Right lobe of liver (tissue), 6 donors: ENCODE results near the gene BTBD18. TPM values are rescaled to one million over a fixed set of nuclear protein-coding genes. Genes with fewer than 3 reads are reported as not detected.

Experiments used
- ATAC-seq, 4 donors: fragments of 200-7000 bp; cut with Tn5 transposase; one replicate each; pipeline ENCODE4 v1.9.1; 2020; ENCODE audit warnings: mild to moderate bottlenecking in 4 of 4, moderate library complexity in 4 of 4
- DNase-seq, 3 donors: peaks; one replicate each; pipeline ENCODE4 v3.0.0-alpha.2; 2020
- H3K27ac ChIP-seq, 3 donors: fragments of 200-600 bp; one replicate each; pipeline ENCODE4 v1.8.0; 2022
- H3K27me3 ChIP-seq, 2 donors: fragments of 200-600 bp; one replicate each; pipeline ENCODE4 v1.8.0; 2022
- H3K36me3 ChIP-seq, 4 donors: fragments of 200-600 bp; sonication (generic) in 1 of 4; one replicate each; pipeline versions ENCODE4 v1.5.1 to v1.8.0; 2017 to 2022; ENCODE audit warnings: control low read depth in 1 of 4
- H3K4me1 ChIP-seq, 4 donors: fragments of 200-600 bp; sonication (generic) in 1 of 4; one replicate each; pipeline versions ENCODE4 v1.5.1 to v1.8.0; 2017 to 2022; ENCODE audit warnings: control low read depth in 1 of 4
- H3K4me3 ChIP-seq, 3 donors: fragments of 200-600 bp; one replicate each; pipeline ENCODE4 v1.8.0; 2022
- H3K9me3 ChIP-seq, 4 donors: fragments of 200-600 bp; sonication (generic) in 1 of 4; one replicate each; pipeline versions ENCODE4 v1.5.1 to v1.8.0; 2017 to 2022; ENCODE audit warnings: control low read depth in 1 of 4
- CTCF ChIP-seq, 4 donors: fragments of 200-600 bp in 3 of 4; fragments of 450-650 bp in 1 of 4; IDR thresholded peaks; one replicate each; pipeline versions ENCODE4 v1.5.1 to v1.8.0; 2016 to 2022; ENCODE audit warnings: antibody characterized with exemption in 4 of 4, mild to moderate bottlenecking in 2 of 4
- POLR2A ChIP-seq: fragments of 450-650 bp; IDR thresholded peaks from one replicate; pipeline ENCODE4 v1.6.1; 2017; ENCODE audit warnings: antibody characterized with exemption, mild to moderate bottlenecking
- WGBS: methylation state at CpG from one replicate; pipeline ENCODE4 v1.1.6; 2018; ENCODE audit warnings: low coverage, low lambda C conversion rate; ENCODE audit not compliant: insufficient coverage; ENCODE audit errors: missing lambda C conversion rate; 5-methylcytosine and 5-hydroxymethylcytosine counted together
- intact Hi-C, 2 donors: fragments of 100-400 bp; cut with DNase I; formaldehyde crosslinking; loops; one replicate each; pipeline versions ENCODE4 v1.11.2 to v1.14.1; 2022
- total RNA-seq, 6 experiments: library from RNA; depleted of rRNA in 2 of 6; stranded (reverse); fragments of >200 nt in 2 of 6; fragmentation: NEBNext Ultra II Directional in 3 of 6; extraction: Animal tissue kit (Norgen Biotek cat#: 25700) in 3 of 6; gene quantifications; one replicate each; pipeline versions ENCODE4 v1.1.0 to v1.2.4, GENCODE V29; 2016 to 2023
- donor health status: DM: no; HTN: yes; CAD: no.
- donor health status: DM: no; HTN: no; CAD: no.
- donor health status: DM: no; HTN: no; CAD: no.
- donor health status: DM: no; HTN: yes; CAD: no.
- donor health status: DM: no; HTN: yes; CAD: no.

The BTBD18 gene
- total RNA-seq, 6 experiments from 2014 or later: not detected

GRCh38 chr11:57770793-57771192, 19.2 kb upstream of the BTBD18 start:
- WGBS: 0% methylated on average over 1 of the region's 1 CpG
- Histone ChIP-seq H3K27me3 (no peaks in the 10 kb centered on the region), H3K27ac (peak overlapping the region; percentile 20 to 53 (median 28)), H3K9me3 (no peaks in the 10 kb centered on the region), H3K4me3 (no peak overlapping the region), H3K36me3 (no peaks in the 10 kb centered on the region), H3K4me1 (peaks cover 0 to 64% (median 26%) of the 10 kb centered on the region in 4 donors)
- ATAC-seq (peak; percentile 84 to 95 (median 92)), DNase-seq (peak in 1 of 3 donors; percentile 68)
- intact Hi-C loops: no loop called here
- TF ChIP-seq CTCF (IDR thresholded peaks at IDR 0.05): no peak
- no peak for TF ChIP-seq POLR2A

GRCh38 chr11:57764972-57765371, 13.4 kb upstream of the BTBD18 start:
- Histone ChIP-seq H3K9me3 (no peaks in the 10 kb centered on the region), H3K36me3 (no peaks in the 10 kb centered on the region), H3K4me3 (peak overlapping the region; percentile 54 to 60 (median 57)), H3K4me1 (peaks cover 0 to 42% (median 13%) of the 10 kb centered on the region in 4 donors), H3K27ac (peak overlapping the region; percentile 24 to 89 (median 45)), H3K27me3 (no peaks in the 10 kb centered on the region)
- ATAC-seq: no peak
- WGBS: 4% methylated on average over 2 of the region's 2 CpGs
- TF ChIP-seq CTCF (IDR thresholded peaks at IDR 0.05) (no peak), POLR2A (no peak)
- no peak for DNase-seq
- intact Hi-C loops: no loop called here

GRCh38 chr11:57764566-57764965, 12.9 kb upstream of the BTBD18 start:
- intact Hi-C loops: no loop called here
- WGBS: 30% methylated on average over 2 of the region's 2 CpGs
- TF ChIP-seq CTCF (IDR thresholded peaks at IDR 0.05) (no peak), POLR2A (no peak)

GRCh38 chr11:57764021-57764420, 12.4 kb upstream of the BTBD18 start:
- ATAC-seq (no peak), DNase-seq (no peak)
- 26% methylated on average over 4 of the region's 4 CpGs for WGBS
- peaks cover 0 to 33% (median 13%) of the 10 kb centered on the region in 4 donors for H3K4me1 ChIP-seq
- H3K36me3 ChIP-seq: no peaks in the 10 kb centered on the region
- no peaks in the 10 kb centered on the region for H3K9me3 ChIP-seq
- TF ChIP-seq POLR2A (no peak), CTCF (IDR thresholded peaks at IDR 0.05) (no peak)
- intact Hi-C loops: no loop called here
- H3K27ac ChIP-seq: peak overlapping the region; percentile 89 to 98 (median 95)
- H3K4me3 ChIP-seq: peak overlapping the region; percentile 54 to 60 (median 57)
- H3K27me3 ChIP-seq: no peaks in the 10 kb centered on the region

More at GRCh38 chr11:57764566-57764965, 12.9 kb upstream of the BTBD18 start:
- Histone ChIP-seq H3K4me1 (peaks cover 0 to 38% (median 13%) of the 10 kb centered on the region in 4 donors), H3K27me3 (no peaks in the 10 kb centered on the region), H3K36me3 (no peaks in the 10 kb centered on the region), H3K27ac (peak overlapping the region; percentile 24 to 89 (median 45)), H3K9me3 (no peaks in the 10 kb centered on the region), H3K4me3 (peak overlapping the region; percentile 54 to 60 (median 57))
- DNase-seq (no peak), ATAC-seq (peak in 1 of 4 donors; percentile 13)
